Measurements from ENCODE around the gene AGRP.
"Not testable (repeated sequence)": the region's sequence is repeated elsewhere in the genome, so short reads cannot be mapped to it uniquely, and the experiment has no call there.

AGRP gene, protein sequence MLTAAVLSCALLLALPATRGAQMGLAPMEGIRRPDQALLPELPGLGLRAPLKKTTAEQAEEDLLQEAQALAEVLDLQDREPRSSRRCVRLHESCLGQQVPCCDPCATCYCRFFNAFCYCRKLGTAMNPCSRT

DNA sequence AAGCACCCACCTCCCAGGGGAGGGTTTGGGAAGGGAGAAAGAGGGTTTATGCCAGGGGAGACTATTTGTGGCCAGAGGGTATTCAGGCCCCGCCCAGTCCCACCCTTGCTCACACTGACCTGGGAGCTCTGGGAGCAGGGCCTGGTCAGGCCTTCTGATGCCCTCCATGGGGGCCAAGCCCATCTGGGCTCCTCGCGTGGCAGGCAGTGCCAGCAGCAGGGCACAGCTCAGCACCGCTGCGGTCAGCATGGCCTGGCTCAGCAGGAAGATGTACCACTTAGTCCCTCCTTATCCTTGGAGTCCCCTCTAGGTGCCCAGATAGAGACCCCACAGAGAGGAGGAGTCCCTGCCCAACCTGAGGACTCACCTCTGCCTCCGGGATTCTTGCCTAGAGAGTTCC lies at the start of gene AGRP:
Gene AGRP, minus strand, starts transcription at position 398 of the 400 bp plus-strand sequence. Its CDS starts 149 bp downstream, at position 249.
- DNase-seq: no peak

DNA sequence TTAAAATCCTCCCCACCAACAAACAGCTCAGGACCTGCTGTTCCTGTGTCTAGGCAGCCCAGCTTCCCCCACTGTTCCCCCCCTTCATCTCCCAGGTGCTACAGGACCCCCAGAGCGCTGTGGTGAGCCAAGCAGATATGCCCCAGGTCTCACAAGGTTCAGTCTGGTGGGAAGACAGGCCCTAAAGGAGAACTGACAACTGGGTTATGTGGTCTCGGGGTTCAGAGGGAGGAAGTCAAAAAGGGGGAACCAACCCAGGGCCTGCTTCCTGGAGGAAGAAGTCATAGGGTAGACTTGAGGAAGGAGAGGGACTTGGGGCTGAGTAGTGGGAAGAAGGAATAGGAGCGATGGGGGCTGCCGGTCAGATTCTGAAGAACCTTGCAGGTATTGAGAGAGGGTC lies 47.9 kb upstream of the AGRP start:
- DNase-seq: no peak

DNA sequence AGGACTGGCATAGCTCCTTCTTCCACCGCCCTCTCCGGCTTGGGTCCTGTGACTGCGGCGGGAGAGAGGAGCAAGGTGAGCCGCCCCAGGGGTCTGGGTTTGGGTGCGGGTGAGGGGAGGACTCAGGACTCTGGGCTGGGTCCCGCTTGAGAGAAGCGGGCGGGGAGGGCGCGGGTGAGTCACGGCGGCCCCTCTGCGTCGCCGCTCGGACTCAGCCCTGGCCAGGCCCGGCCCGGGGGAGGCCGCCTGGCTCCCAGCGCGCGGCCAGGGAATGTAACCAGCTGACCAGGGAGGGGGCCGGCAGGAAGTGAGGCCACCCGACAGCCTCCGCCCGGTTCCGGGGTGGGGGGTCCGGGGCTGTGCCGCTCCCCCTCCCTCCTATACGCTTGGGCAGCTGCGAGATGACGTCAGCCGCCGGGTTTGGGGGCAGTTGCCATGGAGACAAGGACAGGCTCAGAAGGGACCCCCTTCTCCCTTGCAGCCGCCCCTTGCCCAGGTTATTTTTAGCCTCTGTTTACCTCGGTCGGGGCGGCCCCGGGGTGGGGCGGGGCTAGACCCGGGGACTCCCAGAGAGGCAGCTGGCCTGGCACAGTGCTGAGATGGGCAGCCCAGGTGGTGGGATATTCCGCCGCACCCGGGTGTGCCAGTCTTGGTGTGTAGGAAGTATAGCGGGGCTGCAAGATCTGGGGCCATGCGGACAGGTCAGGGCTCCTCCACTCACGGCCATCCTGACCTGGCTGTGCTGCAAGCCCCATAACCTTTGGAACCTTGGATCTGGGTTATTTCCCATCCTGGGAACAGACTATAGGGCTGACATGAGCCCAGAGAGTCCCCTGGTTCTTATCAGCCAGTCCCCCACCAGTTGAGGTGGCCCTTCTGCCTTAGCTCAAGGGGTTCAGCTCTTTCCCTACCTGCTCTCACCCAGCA lies 46.9 kb upstream of the AGRP start:
- no peak for DNase-seq

DNA sequence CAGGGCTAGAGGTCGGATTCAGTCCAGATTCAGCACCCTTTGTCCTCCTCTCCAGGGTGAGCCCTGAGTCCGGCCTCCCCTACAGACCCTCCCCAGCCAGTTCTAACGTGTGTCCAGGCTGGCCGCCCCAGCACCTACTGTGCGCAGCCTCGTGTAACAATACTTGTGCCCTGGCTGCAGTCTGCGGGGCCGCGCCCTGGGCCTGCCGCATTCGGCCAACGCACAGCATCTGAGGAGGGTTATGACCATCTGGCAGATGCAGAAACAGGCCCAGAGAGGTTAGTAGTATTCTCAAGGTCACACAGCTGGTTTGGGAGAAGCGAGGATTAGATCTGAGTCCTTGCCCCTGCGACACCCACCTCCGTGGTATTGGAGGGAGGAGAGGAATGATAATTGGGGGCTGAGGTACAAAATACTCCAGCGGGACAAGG lies 46.2 kb upstream of the AGRP start:
- no peak for DNase-seq

DNA sequence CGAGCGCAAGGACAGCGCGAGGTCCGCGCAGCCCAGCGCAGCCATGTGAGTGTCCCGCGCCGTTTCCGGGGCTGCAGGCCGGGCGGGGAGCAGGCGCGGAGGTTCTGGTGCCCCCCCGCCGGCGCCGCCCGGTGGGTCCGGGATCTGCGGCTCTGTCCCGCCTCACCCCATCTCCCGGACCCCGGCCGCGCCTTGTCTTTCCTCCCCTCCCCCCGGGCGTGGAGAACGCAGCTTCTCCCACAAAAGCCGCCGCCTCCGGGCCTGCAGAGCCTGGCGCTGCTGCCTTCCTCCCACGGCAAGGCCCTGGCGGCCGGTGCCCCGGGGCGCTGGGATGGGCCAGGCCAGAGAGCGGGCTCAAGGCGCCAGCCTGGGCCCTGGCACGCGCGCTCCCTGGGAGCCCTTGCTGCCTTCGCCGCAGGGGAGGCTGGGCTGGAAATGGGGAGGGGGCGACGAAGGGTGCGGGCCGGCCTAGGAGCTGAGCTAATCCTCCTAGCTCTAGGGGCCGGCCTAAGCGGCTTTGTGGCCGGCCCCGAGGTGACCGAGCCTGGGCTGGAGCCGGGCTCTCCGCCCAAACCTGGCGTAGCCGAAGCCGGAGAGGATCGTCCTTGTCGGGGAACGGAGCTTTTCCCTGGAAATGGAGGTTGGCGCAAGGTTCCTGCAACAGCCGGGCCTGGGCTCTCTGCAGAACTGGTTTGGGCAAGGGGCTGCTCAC lies 45.7 kb upstream of the AGRP start:
- no peak for DNase-seq

DNA sequence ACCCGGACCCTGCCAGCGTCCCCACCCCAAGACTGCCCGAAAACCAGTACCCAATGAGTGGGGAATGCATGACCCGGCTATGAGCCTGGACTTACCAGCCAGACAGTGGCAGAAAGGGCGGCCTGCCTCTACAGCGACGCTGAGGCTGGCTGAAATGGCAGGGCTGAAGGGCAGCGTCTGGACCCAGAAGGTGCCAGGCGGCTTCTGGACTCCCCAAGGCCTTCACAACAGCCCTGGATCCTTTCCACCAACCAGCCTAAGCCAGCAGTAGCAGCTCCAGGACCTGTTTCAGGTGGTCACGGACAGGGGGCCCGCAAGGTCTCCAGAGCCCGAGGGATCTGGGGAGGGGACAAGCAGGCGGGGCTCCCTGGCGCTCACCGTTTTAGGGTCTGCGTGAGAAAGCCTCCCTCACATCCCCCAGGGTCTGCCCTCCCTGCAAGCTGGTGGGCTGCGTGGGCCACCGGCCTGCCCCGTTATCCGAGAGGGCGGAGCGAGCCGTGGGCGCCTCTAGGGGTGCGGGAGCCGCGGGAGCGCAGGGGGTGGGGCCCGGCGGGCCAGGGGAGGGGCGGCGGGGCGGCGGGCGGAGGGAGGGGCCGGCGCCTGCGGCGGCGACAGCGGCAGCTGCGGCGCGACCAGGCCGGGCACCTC lies 45.0 kb upstream of the AGRP start, which contains the start of gene RIPOR1:
Gene RIPOR1, plus strand, starts transcription at position 608 of the 648 bp plus-strand sequence. CDS start 9,618 bp downstream, outside the sequence.
- DNase-seq: no peak

DNA sequence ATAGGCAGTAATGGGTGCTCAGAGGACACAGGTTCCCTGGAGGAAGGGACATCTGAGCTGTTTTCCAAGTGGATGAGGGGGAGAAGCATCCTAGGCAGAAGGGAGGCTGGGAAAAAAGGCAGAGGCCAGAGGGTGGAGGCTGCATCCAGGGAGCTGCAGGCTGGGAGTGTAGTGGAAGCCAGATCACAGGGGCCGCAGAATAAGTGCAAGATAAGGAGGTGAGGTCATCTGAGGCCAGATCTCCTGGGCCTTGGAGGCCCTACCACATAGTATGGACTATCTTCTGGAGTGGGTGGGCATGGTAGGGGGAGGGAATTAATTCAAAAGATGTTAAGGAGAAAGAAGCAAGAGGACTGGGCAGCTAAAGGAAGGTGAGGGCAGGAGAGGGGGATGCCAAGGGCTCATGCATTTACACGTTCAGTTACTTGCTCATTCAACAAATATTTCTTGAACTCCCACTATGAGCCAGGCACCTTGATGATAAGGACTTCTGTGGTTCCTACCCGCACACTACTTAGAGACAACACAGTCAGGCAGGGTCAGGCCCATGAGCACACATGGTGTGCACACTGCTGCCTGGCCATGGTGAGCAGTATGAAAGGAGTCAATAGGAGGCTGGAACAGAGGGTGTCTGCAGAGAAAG lies 42.9 kb upstream of the AGRP start:
- DNase-seq: no peak

DNA sequence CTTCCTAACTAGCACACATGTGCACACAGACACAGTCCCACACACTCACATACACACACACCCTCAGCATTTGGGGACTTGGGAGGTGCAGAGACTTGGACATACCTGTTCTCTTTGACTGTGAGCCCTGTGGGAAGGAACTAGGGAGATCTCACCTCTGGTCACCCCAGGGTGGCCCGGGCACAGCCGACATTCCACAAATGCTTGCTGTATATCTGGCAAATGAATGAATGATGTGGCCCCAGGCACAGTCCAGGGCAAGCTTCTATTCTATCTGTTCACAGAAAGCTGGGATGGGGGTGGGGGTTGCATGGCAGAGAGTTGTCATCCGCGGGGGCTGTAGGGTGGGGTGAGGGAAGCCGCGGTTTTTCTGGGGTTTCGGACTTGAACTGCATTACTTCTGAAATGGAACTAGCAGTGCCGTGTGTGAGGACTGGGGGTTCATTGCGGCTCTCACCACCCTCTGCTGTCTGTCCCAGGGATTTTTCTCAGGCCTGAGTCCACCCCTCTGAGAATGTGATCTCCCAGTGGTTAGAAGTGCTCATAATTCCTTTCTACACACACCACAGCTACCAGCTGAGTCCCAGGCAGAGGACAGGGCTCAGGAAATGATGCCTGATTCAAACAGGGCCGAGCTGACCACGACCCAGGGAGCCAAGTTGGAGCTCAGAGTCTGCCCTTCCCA lies 42.0 kb upstream of the AGRP start:
- DNase-seq: no peak

DNA sequence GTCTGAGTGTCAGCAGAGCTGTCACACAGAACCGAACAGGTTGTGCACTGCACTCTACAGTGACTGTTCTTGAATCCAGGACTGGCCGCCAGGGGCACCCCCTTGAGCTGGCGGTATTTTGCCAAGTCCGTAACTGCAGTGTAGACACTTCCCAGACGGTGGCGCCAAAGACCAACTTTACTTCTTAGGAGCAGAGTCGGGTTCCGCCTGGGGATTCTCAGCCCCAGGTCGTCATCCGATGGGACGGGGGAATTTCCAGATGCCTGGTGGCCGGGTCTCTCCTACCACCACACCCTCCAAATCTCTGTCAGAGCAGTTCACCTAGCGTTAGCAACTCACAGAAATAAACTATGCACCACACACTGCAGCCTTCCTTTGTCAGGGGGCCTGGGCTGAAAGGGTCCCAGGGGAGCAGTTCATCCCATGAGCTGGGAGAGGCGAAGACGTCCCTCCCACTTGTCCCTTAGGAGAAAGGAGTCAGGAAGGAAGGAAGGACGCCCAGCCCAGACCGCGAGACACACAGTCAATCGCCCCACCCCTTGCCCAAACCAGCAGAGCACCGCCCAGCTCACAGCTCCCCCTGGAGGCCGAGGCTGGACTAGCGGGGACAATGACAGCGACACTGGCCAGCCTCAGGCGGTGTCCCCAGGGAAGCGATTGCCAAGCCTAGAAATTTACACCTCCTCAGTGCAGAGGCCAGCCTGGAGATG lies 37.9 kb upstream of the AGRP start:
- DNase-seq: peak; percentile 83

DNA sequence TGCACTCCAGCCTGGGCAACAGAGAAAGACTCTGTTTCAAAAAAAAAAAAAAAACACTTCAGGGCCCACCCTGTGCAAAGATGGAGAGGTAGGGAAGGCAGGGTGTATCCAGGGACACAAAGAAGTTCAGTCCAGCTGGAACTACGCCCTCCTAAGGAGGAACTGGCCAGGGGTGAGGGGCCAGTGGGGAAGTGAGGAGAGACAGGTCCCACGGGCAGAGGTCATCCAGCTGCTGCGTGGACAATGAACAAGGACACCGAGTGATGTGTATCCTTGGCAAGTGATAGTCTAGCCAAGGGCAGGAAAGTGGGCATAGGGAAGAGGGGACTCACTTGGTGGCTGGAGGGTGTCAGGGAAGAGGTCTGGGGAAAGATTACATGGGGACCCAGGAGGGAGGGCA lies 35.9 kb upstream of the AGRP start:
- DNase-seq: no peak

DNA sequence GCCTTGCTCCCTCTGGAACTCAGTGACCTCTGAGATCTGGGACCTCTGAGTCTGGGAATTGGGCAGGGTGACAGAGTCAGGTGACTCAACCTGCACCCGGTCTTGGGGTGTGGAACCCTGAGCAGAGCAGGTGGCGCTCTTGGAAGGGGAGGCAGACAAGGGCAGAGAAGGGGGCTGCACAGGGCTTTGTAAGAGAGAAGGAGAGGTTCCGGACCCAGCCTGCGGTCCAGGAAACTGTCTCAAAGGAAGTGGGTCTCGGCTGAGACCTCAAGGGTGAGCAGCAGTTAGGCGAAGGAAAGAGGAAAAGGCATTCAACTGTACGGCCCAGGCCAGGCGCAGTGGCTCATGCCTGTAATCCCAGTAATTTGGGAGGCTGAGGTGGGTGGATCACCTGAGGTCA lies 35.3 kb upstream of the AGRP start:
- no peak for DNase-seq

DNA sequence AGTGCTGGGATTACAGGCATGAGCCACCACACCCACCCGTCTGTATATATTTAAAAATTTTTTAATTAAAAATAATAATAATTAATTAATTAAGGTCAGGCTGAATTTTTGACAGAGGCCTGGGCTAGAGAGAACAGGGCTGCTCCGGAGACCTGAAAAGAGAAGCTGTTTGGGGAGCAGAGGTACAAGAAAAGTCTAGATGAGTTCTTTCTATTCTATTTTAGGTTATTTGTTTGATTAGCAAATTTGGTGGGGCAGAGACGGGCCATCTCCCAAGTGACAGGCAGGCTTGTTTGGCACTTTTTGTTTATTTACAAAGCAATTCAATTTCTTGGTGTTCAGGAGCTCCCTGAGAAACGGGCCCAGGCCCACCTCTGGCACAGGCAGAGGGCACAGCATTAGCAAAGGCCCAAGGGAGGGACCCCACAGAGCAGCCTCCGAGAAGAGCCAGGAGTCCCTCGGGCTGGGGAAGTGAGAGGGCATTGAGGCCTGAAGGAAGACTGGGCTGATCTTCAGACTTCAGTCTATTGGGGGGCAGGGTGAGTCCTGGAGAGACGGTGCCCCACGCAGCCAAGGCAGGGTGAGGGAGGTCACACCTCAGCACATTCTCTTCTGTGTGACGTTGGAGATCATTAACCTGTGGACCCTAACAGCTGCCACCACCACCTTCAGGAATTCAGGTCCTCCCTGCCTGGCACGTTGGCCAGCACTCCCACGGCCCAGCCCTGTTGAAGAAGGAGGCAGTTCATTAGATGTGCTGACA lies 34.5 kb upstream of the AGRP start:
- DNase-seq: no peak

DNA sequence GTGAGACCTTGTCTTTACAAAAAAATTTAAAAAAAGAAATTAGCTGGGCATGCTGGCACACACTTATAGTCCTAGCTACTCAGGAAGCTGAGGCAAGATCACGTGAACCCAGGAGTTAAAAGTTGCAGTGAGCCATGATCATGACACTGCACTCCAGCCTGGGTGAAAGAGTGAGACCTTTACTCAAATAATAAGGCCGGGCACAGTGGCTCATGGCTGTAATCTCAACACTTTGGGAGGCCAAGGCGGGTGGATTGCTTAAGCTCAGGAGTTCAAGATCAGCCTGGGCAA lies 33.8 kb upstream of the AGRP start:
- no peak for DNase-seq

DNA sequence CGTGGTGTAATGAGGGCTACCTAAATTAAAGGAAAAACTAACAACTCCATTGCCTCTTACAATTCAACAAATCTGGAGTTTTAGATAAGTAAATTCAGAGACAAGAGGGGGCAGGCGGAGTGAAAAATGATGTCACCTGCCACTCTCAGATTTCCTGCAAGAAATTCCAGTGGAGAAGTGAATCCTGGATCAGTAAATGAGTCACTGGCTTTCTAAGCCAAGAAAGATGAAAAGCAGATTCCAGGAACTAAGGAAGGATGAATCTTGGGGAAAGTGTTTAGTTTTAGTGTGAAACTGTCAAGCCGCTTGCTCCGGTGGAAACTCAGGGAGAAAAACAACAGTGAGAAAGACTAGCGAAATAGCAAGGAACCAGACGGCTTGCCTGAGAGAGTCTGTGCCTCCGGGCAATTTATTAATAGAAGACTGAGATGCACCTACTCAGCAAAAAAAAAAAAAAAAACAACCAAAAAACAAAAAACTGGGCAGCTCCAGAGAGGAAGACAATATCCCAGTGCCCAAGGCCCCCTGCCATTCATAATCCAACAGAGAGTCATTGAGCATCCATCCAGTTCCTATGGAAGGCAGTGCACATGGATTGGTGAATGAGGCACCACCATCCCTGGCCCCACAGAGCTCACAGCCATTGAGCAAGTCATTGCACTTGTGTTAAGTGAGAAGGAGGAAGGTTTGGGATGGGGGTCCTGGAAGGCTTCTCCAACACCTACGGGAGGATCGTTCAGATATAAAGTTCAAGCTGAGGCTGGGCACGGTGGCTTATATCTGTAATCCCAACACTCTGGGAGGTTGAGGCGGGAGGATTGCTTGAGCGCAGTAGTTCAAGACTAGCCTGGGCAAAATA lies 33.2 kb upstream of the AGRP start:
- DNase-seq: no peak

DNA sequence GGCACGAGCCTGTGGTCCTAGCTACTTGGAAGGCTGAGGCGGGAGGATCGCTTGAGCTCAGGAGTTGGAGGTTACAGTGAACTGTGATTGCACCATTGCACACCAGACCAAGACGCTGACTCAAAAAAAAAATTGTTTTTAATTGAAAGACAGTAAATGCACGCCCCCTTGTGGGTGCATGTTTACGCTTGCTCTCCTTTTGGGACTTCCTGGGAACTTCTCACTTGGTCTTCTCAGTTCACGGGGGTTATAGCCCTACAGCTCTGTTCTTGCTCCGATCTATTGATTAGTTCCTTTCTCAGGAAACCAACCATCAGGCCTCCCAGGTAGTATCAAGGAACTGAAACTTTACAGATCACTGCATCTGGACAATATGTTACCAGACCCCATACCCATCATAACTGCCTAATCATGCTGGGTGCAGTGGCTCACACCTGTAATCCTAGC lies 31.1 kb upstream of the AGRP start:
- DNase-seq: peak; percentile 54

DNA sequence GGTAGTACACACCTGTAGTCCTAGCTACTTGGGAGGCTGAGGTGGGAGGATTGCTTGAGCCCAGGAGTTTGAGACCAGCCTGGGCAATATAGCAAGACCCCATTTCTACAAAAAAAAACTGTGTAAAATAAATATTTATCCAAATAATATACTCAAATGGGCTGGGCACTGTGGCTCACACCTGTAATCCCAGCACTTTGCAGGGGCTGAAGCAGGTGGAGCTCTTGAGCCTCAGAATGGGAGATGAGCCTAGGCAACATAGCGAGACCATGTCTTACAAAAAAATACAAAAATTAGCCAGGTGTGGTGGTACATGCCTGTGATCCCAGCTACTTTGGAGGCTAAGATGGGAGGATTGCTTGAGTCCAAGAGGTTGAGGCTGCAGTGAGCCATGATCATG lies 30.5 kb upstream of the AGRP start:
- DNase-seq: not testable (repeated sequence)

DNA sequence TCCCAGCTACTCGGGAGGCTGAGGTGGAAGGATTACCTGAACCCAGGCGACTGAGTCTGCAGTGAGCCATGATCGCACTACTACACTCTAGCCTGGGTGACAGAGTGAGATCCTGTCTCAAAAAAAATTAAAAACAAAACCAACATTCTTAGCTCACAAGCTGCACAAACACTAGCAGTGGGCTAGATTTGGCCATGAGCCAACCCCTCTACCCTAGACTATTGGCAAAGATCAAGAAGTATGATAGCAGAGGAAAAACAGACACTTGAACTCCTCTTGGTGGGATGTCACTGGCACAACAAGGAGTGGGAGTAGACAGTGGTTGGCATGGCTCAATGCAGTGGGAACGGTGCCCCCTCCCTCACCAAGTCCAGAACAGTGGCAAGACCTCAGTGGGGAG lies 25.7 kb upstream of the AGRP start:
- DNase-seq: no peak

DNA sequence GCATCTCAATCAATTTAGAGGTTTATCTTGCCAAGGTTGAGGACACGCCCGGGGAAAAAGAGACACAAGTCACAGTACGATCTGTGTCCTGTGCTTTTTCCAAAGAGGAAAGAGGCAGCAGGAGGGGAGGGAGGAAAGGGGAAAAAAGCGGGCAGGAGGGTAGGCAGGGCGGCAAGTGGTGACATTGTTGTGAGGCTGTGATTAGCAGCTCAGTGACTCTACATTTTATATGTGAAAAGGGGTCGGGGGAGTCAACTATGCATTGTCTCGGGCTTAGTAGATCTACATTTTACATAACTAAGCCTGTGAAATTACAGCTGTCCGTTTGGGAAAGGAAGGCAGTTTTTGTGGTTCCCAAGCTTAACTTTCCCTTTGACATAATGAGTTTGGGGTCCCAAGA lies 23.1 kb upstream of the AGRP start:
- no peak for DNase-seq
